Stimulated activated CD4-positive, alpha-beta T cell treated with anti-CD3 and anti-CD28 coated beads, TNF-alpha, amount 100 ng/mL, for 24 hours (primary cell): ENCODE results near the gene HEPACAM2.
A peak's percentile ranks its signal among the peaks of the same experiment; 100 is the strongest.

ENCODE experiments used
- DNase-seq, 3 experiments: peaks; one replicate each; pipeline ENCODE4 v3.0.0-alpha.2; 2020; ENCODE audit warnings: low read depth in 3 of 3

HEPACAM2 gene

GRCh38 chr7:93226310-93226709 is at the start of gene HEPACAM2:
Gene HEPACAM2 (minus strand): TSS chr7:93226469.
- DNase-seq = no peak

DNA sequence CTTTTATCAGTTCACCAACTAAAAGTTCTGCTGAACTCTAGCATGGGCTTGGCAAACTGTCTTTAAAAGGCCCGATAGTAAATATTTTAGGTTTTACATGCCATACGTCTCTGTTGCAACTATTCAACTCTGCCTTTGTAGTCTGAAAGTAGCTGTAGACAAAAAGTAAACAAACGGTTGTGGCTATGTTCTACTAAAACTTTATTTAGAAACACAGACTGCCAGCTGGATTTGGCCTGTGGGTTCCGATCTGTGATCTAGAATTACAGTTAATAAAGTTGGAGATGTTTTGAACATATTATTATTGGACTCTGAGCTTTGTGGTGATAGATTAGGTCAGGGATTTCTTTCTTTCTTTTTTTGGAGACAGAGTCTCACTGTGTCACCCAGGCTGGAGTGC is 39.0 kb upstream of the HEPACAM2 start:
- no peak for DNase-seq

DNA sequence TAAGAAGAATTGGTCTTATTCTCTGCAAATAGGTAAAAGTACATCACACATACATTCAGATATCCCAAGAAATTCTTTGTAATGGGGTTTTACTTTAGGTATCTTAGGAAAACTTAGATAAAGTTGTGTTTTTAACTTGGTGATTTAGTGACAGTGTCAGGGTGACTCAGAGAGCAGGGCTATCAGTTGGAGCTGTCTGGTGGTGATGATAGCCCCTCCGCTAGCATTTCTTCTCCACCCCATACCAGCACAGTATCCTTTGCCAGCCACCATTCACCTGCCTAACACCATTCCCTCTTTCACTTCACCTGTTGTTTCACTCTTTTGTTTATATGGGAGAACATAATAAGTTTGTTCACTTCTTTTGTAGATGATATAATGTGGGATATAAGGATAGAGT is 36.3 kb upstream of the HEPACAM2 start:
- DNase-seq = no peak

- no peak for DNase-seq
Measured at GRCh38 chr7:93258661-93259060, 32.4 kb upstream of the HEPACAM2 start.

DNA sequence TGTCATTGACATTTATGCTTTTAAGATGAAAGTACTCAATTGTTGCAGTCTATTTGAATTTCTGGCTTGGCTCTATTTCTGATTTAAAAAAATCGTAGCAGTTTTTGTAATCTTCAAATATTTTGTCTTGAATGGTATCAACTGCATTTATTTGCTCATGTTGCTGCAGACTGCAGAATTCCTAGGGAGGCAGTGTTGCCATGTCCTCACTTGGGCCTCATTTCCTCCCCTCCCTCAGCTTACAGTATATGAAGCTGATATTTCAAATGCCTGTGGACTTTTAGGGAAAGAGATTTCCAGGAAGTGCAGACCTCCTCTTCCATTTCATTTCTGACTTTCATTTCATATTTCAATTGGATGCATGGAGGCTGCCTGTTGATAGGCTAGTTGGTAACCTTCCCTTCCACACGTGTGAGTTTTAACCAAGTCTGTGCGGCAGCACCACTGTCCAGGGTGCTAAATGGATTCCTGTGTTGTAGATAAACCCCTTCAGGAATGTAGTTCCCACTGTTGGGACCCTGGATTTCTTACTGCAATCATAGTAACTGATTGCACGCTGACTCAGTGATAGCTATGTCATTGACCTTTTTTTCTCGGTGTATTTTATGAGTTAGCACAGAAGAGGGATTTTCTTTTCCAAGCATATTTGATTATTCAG is 23.4 kb upstream of the HEPACAM2 start:
- DNase-seq = no peak

DNA sequence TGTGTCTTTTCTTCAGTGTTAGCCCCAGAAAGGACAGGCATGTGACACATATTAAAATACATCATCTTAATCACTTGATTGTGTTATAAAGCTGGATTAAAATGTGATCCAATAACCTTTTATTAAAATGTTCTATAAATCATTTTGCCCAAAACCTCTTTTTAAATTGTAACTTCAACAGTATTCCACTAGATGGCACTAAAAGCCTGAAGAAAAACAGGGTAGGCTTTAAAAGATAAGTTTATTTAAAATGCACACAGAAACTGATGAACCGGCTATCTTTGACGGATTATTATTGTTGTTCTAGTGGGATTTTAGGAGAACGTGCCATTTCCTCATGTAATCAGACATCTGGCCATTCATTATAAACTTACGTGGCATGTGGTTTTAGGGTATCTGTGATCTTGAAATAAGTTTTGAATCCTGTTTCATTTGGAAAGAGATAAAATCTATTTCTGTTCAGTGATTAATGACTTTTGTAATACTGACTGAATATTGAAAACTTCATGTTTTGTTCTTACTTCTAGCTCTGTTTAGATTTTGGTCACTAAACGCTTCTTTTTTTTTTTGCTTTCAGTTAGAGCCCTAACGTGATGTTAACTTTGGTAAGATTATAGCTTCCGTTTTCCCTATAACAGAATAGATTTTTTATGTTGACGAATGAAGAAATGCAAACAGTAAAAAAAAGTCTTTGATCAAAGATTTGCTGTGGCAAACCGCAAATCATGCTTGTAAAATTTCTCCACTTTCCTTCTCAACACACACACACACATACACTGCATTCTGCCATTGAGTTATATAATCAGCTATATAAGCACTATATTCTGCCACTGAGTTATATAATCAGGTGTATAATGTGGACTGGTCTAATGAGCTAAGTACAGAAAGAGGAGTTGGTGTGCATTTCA is 19.5 kb upstream of the HEPACAM2 start:
- DNase-seq = no peak

DNA sequence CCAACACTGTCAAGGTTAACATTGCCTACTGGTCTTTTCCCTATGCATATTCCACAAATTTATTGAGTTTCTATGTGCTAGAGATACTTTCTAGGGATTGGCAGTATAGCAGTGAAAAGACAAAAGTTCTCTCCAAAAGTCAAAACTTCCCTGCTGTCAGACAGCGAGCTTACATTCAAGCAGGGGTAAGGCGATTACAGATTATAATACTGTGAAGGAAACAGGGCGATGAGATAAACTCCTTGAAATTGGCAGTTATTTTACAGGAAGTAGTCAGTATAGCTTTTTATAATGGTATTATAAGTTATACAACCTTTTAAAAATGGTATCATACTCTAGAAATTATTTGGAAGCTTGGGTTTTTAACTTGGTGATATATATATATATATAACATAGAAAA is 15.8 kb upstream of the HEPACAM2 start:
- no peak for DNase-seq

GRCh38 chr7:93239824-93240223 is 13.6 kb upstream of the HEPACAM2 start:
- DNase-seq = no peak

- no peak for DNase-seq
Measured at GRCh38 chr7:93238748-93239147, 12.5 kb upstream of the HEPACAM2 start.

- DNase-seq = no peak
Measured at GRCh38 chr7:93238131-93238530, 11.9 kb upstream of the HEPACAM2 start.

DNA sequence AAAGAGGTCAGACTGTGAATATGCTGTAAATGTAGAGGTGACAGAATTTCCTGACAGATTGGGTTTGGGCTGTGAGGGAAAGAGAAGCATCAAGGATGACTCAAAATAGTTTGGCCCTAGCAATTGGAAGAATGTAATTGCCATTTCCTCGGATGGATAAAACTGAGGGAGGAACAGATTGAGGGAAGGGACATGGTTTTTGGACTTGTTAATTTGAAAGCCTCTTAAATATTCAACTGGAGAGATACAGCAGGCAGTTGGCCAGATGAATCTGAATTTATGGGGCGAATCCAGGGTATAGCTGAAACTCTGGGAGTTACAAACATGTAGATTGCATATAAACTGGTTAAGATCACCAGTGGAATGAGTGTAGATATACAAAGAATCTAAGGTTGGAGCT is 9.3 kb upstream of the HEPACAM2 start:
- DNase-seq = no peak

DNA sequence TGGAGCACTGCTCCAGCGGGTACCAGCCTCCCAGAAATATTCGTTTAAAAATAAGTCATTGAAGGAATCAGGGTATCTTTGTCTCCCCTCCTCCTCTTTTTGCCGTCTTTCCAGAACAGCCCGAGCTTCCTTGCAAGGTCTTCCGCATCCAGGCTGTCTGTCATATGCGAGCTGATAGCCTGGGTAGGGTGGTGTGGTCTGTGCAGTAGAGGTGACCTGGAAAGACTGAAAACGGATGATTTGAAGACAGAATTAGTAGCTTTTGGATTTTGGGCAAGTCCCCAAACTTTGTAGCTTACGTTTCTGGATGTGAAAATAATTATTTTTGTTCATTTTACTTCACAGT is 6.4 kb upstream of the HEPACAM2 start:
- DNase-seq = no peak

DNA sequence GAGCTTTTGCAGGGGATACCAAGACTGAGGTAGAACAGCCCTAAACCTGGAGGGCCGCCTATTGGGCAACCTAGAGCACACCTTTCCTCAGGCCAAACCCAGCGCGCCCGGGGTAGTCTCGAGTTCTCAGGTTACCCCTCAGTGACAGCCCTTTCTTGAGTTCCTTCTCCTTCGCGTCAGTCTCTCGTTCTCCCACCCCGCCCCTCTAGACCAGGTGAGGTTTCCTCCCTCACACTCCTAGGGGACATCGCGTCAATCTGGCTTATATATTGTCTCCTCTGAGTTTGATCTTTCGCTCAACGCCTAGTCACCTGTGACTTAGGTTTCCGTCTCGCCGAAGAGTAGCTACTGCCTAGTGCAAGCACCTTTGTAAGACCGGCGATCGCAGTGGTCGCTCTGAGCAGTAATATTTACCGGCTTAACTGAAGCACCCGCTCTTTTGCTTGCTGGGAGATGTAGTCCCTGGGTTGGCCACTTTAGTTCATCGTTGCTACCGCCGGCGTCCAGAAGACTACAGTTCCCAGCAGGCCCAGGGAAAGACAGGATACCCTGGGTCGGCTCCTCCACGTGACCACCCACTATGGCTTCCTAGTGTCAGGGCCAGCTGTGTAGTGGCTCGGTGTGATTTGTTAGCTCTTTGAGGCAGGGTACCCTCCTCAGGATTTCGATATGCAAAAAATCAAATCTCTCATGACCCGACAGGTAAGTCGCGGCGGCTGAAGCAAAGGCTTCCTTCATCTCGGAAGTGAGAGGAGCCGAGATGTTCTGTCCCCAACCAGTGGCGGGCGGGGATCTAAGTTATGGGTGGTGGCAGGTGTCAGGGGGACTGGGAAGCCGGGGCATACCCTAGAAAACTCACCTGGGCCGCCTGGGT is 5.8 kb upstream of the HEPACAM2 start, which contains the start of gene VPS50:
Gene VPS50, plus strand, starts transcription at position 568 of the 874 bp plus-strand sequence. Its CDS starts 102 bp downstream, at position 670.
- DNase-seq = peak; percentile 80 to 86 (median 82)

GRCh38 chr7:93231259-93231658 is 5.0 kb upstream of the HEPACAM2 start:
- no peak for DNase-seq

DNA sequence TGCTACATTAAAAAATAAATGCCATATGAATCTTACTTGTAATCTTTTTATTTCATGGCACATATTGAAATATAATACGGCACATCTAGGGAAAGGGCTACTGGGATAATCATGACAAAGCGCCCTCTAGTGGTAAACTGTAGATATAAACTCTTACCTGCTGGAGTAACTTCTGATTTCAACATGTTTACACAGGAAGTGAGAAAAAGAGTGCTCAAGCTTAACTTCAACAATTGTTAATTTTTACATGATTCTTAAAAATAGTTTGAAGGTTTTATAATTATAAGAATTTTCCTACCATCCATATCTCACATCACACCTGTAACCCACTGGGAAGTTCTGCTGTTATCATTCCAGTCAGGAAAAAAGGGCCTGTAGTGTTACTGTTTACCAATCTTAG is 2.0 kb upstream of the HEPACAM2 start:
- DNase-seq = peak in 1 of 3 experiments; percentile 8

- no peak for DNase-seq
Measured at GRCh38 chr7:93219868-93220267, 6.4 kb downstream of the HEPACAM2 start.

GRCh38 chr7:93218997-93219827 is 7.1 kb downstream of the HEPACAM2 start:
- DNase-seq = no peak

DNA sequence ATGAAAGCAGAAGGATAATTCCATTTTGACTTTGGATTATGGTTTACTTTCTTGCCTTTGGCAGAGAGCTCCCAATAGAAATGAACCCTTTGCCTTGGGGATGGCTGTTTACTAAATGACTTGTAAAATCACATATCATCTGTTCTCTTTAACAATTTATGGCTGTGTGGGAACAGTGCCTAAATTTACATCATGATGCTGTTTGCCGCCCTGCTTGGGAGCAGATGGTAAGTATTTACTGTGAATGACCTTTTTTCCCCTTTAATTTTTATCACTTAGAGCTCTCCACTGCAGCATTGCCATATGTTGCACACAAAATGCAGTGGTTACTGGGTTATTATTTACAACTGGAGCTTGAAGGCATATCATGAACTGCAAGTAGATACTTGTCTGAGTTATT is 13.4 kb downstream of the HEPACAM2 start:
- DNase-seq = no peak

GRCh38 chr7:93211228-93211818 is 14.9 kb downstream of the HEPACAM2 start:
- DNase-seq = no peak

- no peak for DNase-seq
Measured at GRCh38 chr7:93205046-93205445, 21.2 kb downstream of the HEPACAM2 start.

GRCh38 chr7:93203496-93203895 is 22.8 kb downstream of the HEPACAM2 start:
- no peak for DNase-seq
